Trophoblast cell (in vitro differentiated cells and primary cell): Measurements from ENCODE around the gene GAB2.
A peak's percentile ranks its signal among the peaks of the same experiment; 100 is the strongest.

Source experiments
- DNase-seq, 2 donors: peaks; one replicate each; pipeline ENCODE4 v3.0.0-alpha.2; 2016
- H2AFZ ChIP-seq: 2 replicates; pipeline ENCODE4 v1.6.1; 2013; ENCODE audit warnings: low read length, moderate library complexity, mild to moderate bottlenecking; ENCODE audit not compliant: insufficient read depth, poor library complexity
- H2AK5ac ChIP-seq: 2 replicates; pipeline ENCODE4 v1.6.1; 2013; ENCODE audit warnings: mild to moderate bottlenecking, low read length
- H2BK120ac ChIP-seq: 2 replicates; pipeline ENCODE4 v1.6.1; 2013; ENCODE audit warnings: low read length, mild to moderate bottlenecking, moderate library complexity; ENCODE audit not compliant: insufficient read depth, poor library complexity
- H2BK12ac ChIP-seq: 2 replicates; pipeline ENCODE4 v1.6.1; 2013; ENCODE audit warnings: mild to moderate bottlenecking, low read length, moderate library complexity
- H2BK5ac ChIP-seq: 2 replicates; pipeline ENCODE4 v1.6.1; 2013; ENCODE audit warnings: low read length, low read depth, moderate library complexity, mild to moderate bottlenecking; ENCODE audit not compliant: poor library complexity
- H3K14ac ChIP-seq: 2 replicates; pipeline ENCODE4 v1.6.1; 2013; ENCODE audit warnings: mild to moderate bottlenecking, low read length
- H3K18ac ChIP-seq: 2 replicates; pipeline ENCODE4 v1.6.1; 2013; ENCODE audit warnings: mild to moderate bottlenecking, low read length
- H3K23ac ChIP-seq: 2 replicates; pipeline ENCODE4 v1.6.1; 2013; ENCODE audit warnings: low read length
- H3K27ac ChIP-seq: 2 replicates; pipeline ENCODE4 v1.5.1; 2013; ENCODE audit warnings: low read depth, mild to moderate bottlenecking, inconsistent platforms, low read length, moderate library complexity
- H3K27me3 ChIP-seq: 2 replicates; pipeline ENCODE4 v1.6.1; 2013; ENCODE audit warnings: inconsistent platforms, mild to moderate bottlenecking, low read length, moderate library complexity; ENCODE audit not compliant: insufficient read depth
- H3K36me3 ChIP-seq, 2 experiments: 1 replicate in 1 of 2; 2 replicates in 1 of 2; pipeline ENCODE4 v1.6.1; 2013; ENCODE audit warnings: low read length in 2 of 2, mild to moderate bottlenecking in 2 of 2, moderate library complexity in 1 of 2; ENCODE audit not compliant: insufficient read depth in 2 of 2, control insufficient read depth in 1 of 2
- H3K4ac ChIP-seq: 2 replicates; pipeline ENCODE4 v1.6.1; 2013; ENCODE audit warnings: low read depth, mild to moderate bottlenecking, low read length, moderate library complexity
- H3K4me1 ChIP-seq, 2 experiments: 1 replicate in 1 of 2; 2 replicates in 1 of 2; pipeline ENCODE4 v1.6.1; 2013; ENCODE audit warnings: low read length in 2 of 2, mild to moderate bottlenecking in 2 of 2, moderate library complexity in 1 of 2; ENCODE audit not compliant: insufficient read depth in 2 of 2, control insufficient read depth in 1 of 2
- H3K4me2 ChIP-seq: 2 replicates; pipeline ENCODE4 v1.6.1; 2013; ENCODE audit warnings: inconsistent platforms, mild to moderate bottlenecking, low read length, moderate library complexity
- H3K4me3 ChIP-seq: 2 replicates; pipeline ENCODE4 v1.5.1; 2013; ENCODE audit warnings: mild to moderate bottlenecking, low read depth, low read length, inconsistent platforms
- H3K79me1 ChIP-seq: one replicate; pipeline ENCODE4 v1.6.1; 2013; ENCODE audit warnings: low read length
- H3K79me2 ChIP-seq: 2 replicates; pipeline ENCODE4 v1.6.1; 2013; ENCODE audit warnings: low read length, mild to moderate bottlenecking; ENCODE audit not compliant: control insufficient read depth, insufficient read depth, poor library complexity
- H3K9ac ChIP-seq: 2 replicates; pipeline ENCODE4 v1.6.1; 2013; ENCODE audit warnings: mild to moderate bottlenecking, low read length
- H3K9me3 ChIP-seq: 2 replicates; pipeline ENCODE4 v1.6.1; 2013; ENCODE audit warnings: low read depth, mild to moderate bottlenecking, control low read depth, inconsistent platforms, low read length; ENCODE audit not compliant: insufficient read depth
- H4K12ac ChIP-seq: 2 replicates; pipeline ENCODE4 v1.6.1; 2013; ENCODE audit warnings: low read depth, mild to moderate bottlenecking, low read length, moderate library complexity
- H4K8ac ChIP-seq: 2 replicates; pipeline ENCODE4 v1.6.1; 2013; ENCODE audit warnings: low read depth, mild to moderate bottlenecking, low read length, moderate library complexity
- H4K91ac ChIP-seq: one replicate; pipeline ENCODE4 v1.6.1; 2013; ENCODE audit warnings: low read depth, mild to moderate bottlenecking, low read length, moderate library complexity
- WGBS: extraction: QIAGEN DNeasy Blood & Tissue Kit; methylation state at CpG from one replicate; pipeline ENCODE4 v1.1.7; 2013; ENCODE audit warnings: missing lambda C conversion rate; ENCODE audit not compliant: insufficient read length, insufficient coverage; ENCODE audit errors: extremely low coverage; 5-methylcytosine and 5-hydroxymethylcytosine counted together

Gene GAB2

DNA sequence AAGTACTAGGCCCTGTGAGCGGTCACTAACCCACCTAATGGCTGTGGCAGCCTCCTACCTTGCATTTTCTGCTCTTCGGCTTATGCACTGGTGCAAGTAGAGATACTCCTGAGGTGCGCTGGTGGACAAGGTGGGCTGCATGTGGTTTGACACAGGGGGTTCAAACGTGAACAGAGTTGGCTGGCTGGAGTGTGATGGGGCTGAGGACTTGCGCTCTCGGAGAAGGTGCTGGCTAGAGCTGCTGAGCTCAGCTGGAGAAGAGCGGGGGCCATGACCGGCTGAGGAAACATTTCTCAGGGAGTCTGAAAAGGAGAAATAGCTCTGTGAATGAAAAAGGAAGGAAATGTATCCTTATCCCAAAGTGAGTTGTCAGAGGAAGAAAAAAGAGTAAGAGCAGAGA, 167.5 kb downstream of the GAB2 start:
- no peak overlapping the region for H3K9ac ChIP-seq
- no peak overlapping the region for H3K4me3 ChIP-seq
- H2BK120ac ChIP-seq, result no peak overlapping the region
- peaks cover 0 to 3% of the 10 kb centered on the region in 2 experiments for H3K4me1 ChIP-seq
- peaks cover 5 to 17% of the 10 kb centered on the region in 2 experiments for H3K36me3 ChIP-seq
- no peak overlapping the region for H3K4me2 ChIP-seq
- H3K27me3 ChIP-seq, result no peaks in the 10 kb centered on the region
- H3K14ac ChIP-seq, result no peak overlapping the region
- H2BK12ac ChIP-seq, result no peak overlapping the region
- no peak overlapping the region for H2AFZ ChIP-seq
- H2BK5ac ChIP-seq, result no peak overlapping the region
- H3K79me2 ChIP-seq, result no peaks in the 10 kb centered on the region
- H4K12ac ChIP-seq, result no peak overlapping the region
- no peak overlapping the region for H4K8ac ChIP-seq
- H2AK5ac ChIP-seq, result no peak overlapping the region
- H4K91ac ChIP-seq, result no peak overlapping the region
- no peak overlapping the region for H3K23ac ChIP-seq
- DNase-seq, result no peak
- no CpG with 5 or more reads among the region's 8 CpGs for WGBS
- H3K18ac ChIP-seq, result peak overlapping the region; percentile 19
- H3K4ac ChIP-seq, result no peak overlapping the region
- no peaks in the 10 kb centered on the region for H3K79me1 ChIP-seq
- no peaks in the 10 kb centered on the region for H3K9me3 ChIP-seq
- H3K27ac ChIP-seq, result no peak overlapping the region

GRCh38 chr11:78248903-78249302, 168.7 kb downstream of the GAB2 start:
- Histone ChIP-seq H3K23ac (no peak overlapping the region), H3K9ac (no peak overlapping the region), H3K4me2 (no peak overlapping the region), H2BK12ac (no peak overlapping the region), H3K18ac (no peak overlapping the region), H3K27ac (no peak overlapping the region), H3K14ac (no peak overlapping the region), H3K79me2 (no peaks in the 10 kb centered on the region), H3K9me3 (no peaks in the 10 kb centered on the region), H4K8ac (no peak overlapping the region), H3K4ac (no peak overlapping the region), H2BK120ac (no peak overlapping the region), H3K27me3 (no peaks in the 10 kb centered on the region), H4K12ac (no peak overlapping the region), H3K4me3 (no peak overlapping the region), H4K91ac (no peak overlapping the region), H3K36me3 (peaks cover 5 to 17% of the 10 kb centered on the region in 2 experiments), H3K4me1 (peaks cover 0 to 6% of the 10 kb centered on the region in 2 experiments), H3K79me1 (no peaks in the 10 kb centered on the region), H2BK5ac (no peak overlapping the region), H2AFZ (no peak overlapping the region), H2AK5ac (no peak overlapping the region)
- no peak for DNase-seq

DNA sequence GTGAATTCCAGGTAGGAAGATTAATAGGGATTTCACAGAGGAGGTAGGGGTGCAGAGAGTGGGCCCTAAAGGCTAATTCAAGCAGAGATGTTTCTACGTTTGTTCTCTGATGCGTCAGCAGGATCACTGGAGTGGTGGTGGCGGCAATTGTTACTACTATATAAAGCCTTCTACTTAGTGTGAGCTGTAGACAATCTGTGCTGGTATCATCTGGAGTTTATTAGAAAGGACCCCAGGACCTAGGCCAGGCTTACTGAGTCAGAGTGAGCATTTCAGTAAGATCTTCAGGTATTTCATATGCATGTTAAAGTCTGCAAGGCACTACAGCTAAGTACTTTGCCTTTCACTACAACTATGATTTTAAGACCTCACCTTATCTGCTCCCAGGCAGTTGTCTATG, 169.4 kb downstream of the GAB2 start:
- Histone ChIP-seq H3K4me1 (peaks cover 0 to 6% of the 10 kb centered on the region in 2 experiments), H3K79me2 (no peaks in the 10 kb centered on the region), H3K79me1 (no peaks in the 10 kb centered on the region), H3K36me3 (peaks cover 5 to 17% of the 10 kb centered on the region in 2 experiments), H3K9ac (no peak overlapping the region), H3K9me3 (no peaks in the 10 kb centered on the region), H4K12ac (no peak overlapping the region), H2AK5ac (no peak overlapping the region), H4K91ac (no peak overlapping the region), H3K4me3 (no peak overlapping the region), H2BK12ac (no peak overlapping the region), H2BK5ac (no peak overlapping the region), H3K18ac (no peak overlapping the region), H3K27me3 (no peaks in the 10 kb centered on the region), H3K4ac (no peak overlapping the region), H3K4me2 (no peak overlapping the region), H2AFZ (no peak overlapping the region), H2BK120ac (no peak overlapping the region), H3K27ac (no peak overlapping the region), H4K8ac (no peak overlapping the region), H3K14ac (no peak overlapping the region), H3K23ac (no peak overlapping the region)
- WGBS, result no CpG with 5 or more reads among the region's 3 CpGs
- no peak for DNase-seq

DNA sequence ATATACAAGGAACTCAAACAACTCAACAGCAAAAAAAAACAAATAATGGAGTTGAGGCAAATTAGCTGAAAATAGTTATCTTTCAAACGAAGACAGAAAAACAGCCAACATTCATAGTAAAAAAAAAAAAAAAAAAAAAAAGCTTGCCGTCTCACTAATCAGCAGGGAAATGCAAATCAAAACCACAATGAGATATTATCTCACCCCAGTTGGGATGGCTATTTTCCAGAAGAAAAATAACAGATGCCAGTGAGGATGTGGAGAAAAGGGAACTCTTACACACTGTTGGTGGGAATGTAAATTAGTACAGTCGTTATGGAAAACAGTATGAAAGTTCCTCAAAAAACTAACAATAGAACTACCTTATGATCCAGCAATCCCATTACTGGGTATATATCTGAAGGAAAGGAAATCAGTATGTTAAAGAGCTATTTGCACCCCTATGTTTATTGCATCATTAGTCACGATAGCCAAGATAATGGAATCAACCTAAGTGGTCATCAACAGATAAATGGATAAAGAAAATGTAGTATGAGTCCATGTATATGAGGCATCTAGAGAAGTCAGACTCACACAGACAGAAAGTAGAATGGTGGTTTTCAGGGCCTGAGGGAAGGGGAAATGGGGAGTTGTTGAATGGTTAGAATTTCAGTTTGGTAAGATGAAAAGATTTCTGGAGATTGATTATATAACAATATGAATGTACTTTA, 172.9 kb downstream of the GAB2 start:
- Histone ChIP-seq H3K23ac (no peak overlapping the region), H3K4me2 (no peak overlapping the region), H3K27me3 (no peaks in the 10 kb centered on the region), H3K27ac (no peak overlapping the region), H3K79me2 (peaks cover 2% of the 10 kb centered on the region), H2AK5ac (no peak overlapping the region), H3K4me1 (peaks cover 6 to 13% of the 10 kb centered on the region in 2 experiments), H3K9me3 (peaks cover 1% of the 10 kb centered on the region), H2BK120ac (no peak overlapping the region), H3K18ac (no peak overlapping the region), H2BK12ac (no peak overlapping the region), H3K4ac (no peak overlapping the region), H3K36me3 (peaks cover 0 to 10% of the 10 kb centered on the region in 2 experiments), H4K91ac (no peak overlapping the region), H4K12ac (no peak overlapping the region), H3K4me3 (no peak overlapping the region), H3K79me1 (no peaks in the 10 kb centered on the region), H2BK5ac (no peak overlapping the region), H3K9ac (no peak overlapping the region), H4K8ac (no peak overlapping the region), H3K14ac (no peak overlapping the region), H2AFZ (no peak overlapping the region)
- DNase-seq, result no peak
- no CpG with 5 or more reads among the region's 4 CpGs for WGBS
